ENCODE data around the gene SPIN2A. TPM values are rescaled to one million over a fixed set of nuclear protein-coding genes. Genes with fewer than 3 reads are reported as not detected.
"Not testable (repeated sequence)": the region's sequence is repeated elsewhere in the genome, so short reads cannot be mapped to it uniquely, and the experiment has no call there.

SPIN2A gene
- total RNA-seq: 3.3 and 3.7 TPM in 2 replicates
- total RNA-seq (2013): 0.82 TPM
- polyA plus RNA-seq: 0.91 and 1.4 TPM in 2 replicates
- 0.50 and 0.51 TPM in 2 replicates for polyA minus RNA-seq

- H3K4me1 Mint-ChIP-seq; H3K36me3 ChIP-seq (replicated peaks in 1 of 2; ENCODE audit: control extremely low read depth in 1 of 2, control insufficient read depth in 1 of 2, extremely low read depth in 1 of 2, insufficient read depth in 2 of 2, low read length in 1 of 2): not testable (repeated sequence)
- WGBS (ENCODE audit: insufficient coverage): 94% methylated on average over 15 of the region's 27 CpGs
These were observed at the start of gene SPIN2A for GRCh38 chrX:57137073-57137472. Gene SPIN2A, minus strand, starts transcription at chrX:57137397. Its CDS starts 800 bp downstream, at chrX:57136597.

GRCh38 chrX:57178605-57179004 lies 41.4 kb upstream of the SPIN2A start:
- Mint-ChIP-seq H3K4me1 (peaks cover 9% of the 10 kb centered on the region), H3K4me3 (no peak overlapping the region), H3K9me3 (ENCODE audit: insufficient read depth) (peaks cover 5% of the 10 kb centered on the region), H3K27me3 (no peaks in the 10 kb centered on the region), H3K27ac (no peak overlapping the region)
- ATAC-seq (ENCODE audit: low read depth) (no peak), DNase-seq (no peak)
- no peaks in the 10 kb centered on the region for H3K36me3 ChIP-seq (replicated peaks in 1 of 2; ENCODE audit: control extremely low read depth in 1 of 2, control insufficient read depth in 1 of 2, extremely low read depth in 1 of 2, insufficient read depth in 2 of 2, low read length in 1 of 2)
- ChIA-PET POLR2A (no interaction called here), CTCF (no interaction called here)
- no peaks in the 10 kb centered on the region for H3K79me2 ChIP-seq (ENCODE audit: control insufficient read depth, insufficient read depth, low read length)
- no peaks in the 10 kb centered on the region for H4K20me1 ChIP-seq (ENCODE audit: control insufficient read depth, insufficient read depth, low read length, poor library complexity, severe bottlenecking)
- H3K27ac ChIP-seq (ENCODE audit: low read length in 2 of 2): no peak overlapping the region
- peaks cover 0 to 3% (median 2%) of the 10 kb centered on the region in 3 donors for H3K9me3 ChIP-seq (ENCODE audit: control extremely low read depth in 1 of 3, control insufficient read depth in 2 of 3, insufficient read depth in 1 of 3, low read length in 2 of 3)
- no peak overlapping the region for H3K4me2 ChIP-seq (replicated peaks; ENCODE audit: low read depth, low read length, poor library complexity, severe bottlenecking)
- H3K4me1 ChIP-seq (ENCODE audit: control insufficient read depth in 2 of 2, insufficient read depth in 2 of 2, low read length in 2 of 2): no peaks in the 10 kb centered on the region
- TF ChIP-seq, protein P1, sequence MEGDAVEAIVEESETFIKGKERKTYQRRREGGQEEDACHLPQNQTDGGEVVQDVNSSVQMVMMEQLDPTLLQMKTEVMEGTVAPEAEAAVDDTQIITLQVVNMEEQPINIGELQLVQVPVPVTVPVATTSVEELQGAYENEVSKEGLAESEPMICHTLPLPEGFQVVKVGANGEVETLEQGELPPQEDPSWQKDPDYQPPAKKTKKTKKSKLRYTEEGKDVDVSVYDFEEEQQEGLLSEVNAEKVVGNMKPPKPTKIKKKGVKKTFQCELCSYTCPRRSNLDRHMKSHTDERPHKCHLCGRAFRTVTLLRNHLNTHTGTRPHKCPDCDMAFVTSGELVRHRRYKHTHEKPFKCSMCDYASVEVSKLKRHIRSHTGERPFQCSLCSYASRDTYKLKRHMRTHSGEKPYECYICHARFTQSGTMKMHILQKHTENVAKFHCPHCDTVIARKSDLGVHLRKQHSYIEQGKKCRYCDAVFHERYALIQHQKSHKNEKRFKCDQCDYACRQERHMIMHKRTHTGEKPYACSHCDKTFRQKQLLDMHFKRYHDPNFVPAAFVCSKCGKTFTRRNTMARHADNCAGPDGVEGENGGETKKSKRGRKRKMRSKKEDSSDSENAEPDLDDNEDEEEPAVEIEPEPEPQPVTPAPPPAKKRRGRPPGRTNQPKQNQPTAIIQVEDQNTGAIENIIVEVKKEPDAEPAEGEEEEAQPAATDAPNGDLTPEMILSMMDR (IDR thresholded peaks at IDR 0.05): no peak
- TF ChIP-seq EZH2 (IDR thresholded peaks at IDR 0.05; ENCODE audit: borderline replicate concordance, insufficient read depth, low read depth, low read length, poor library complexity, severe bottlenecking): no peak
- H3K4me3 ChIP-seq (ENCODE audit: control extremely low read depth in 1 of 5, extremely low read depth in 1 of 5, insufficient read depth in 1 of 5, low read depth in 2 of 5, low read length in 4 of 5): no peak overlapping the region
- H2AFZ ChIP-seq (ENCODE audit: insufficient read depth, low read depth, low read length, poor library complexity, severe bottlenecking): no peak overlapping the region
- intact Hi-C loops (cut with micrococcal nuclease): no loop called here
- H3K27me3 ChIP-seq (replicated peaks in 1 of 4; ENCODE audit: control extremely low read depth in 1 of 4, control insufficient read depth in 3 of 4, insufficient read depth in 4 of 4, low read length in 3 of 4): no peaks in the 10 kb centered on the region
- H3K9ac ChIP-seq (ENCODE audit: low read length): no peak overlapping the region

More at GRCh38 chrX:57137073-57137472, at the start of gene SPIN2A:
- H2AFZ ChIP-seq (ENCODE audit: insufficient read depth, low read depth, low read length, poor library complexity, severe bottlenecking); intact Hi-C loops (cut with micrococcal nuclease); H3K9me3 ChIP-seq (ENCODE audit: control extremely low read depth in 1 of 3, control insufficient read depth in 2 of 3, insufficient read depth in 1 of 3, low read length in 2 of 3); POLR2A ChIA-PET; H4K20me1 ChIP-seq (ENCODE audit: control insufficient read depth, insufficient read depth, low read length, poor library complexity, severe bottlenecking); H3K27me3 ChIP-seq (replicated peaks in 1 of 4; ENCODE audit: control extremely low read depth in 1 of 4, control insufficient read depth in 3 of 4, insufficient read depth in 4 of 4, low read length in 3 of 4); H3K27ac ChIP-seq (ENCODE audit: low read length in 2 of 2); H3K27me3 Mint-ChIP-seq; CTCF ChIA-PET; H3K79me2 ChIP-seq (ENCODE audit: control insufficient read depth, insufficient read depth, low read length); H3K9ac ChIP-seq (ENCODE audit: low read length); H3K9me3 Mint-ChIP-seq (ENCODE audit: insufficient read depth); DNase-seq; H3K4me3 Mint-ChIP-seq; H3K4me1 ChIP-seq (ENCODE audit: control insufficient read depth in 2 of 2, insufficient read depth in 2 of 2, low read length in 2 of 2); ATAC-seq (ENCODE audit: low read depth); H3K4me2 ChIP-seq (replicated peaks; ENCODE audit: low read depth, low read length, poor library complexity, severe bottlenecking); H3K27ac Mint-ChIP-seq; H3K4me3 ChIP-seq (ENCODE audit: control extremely low read depth in 1 of 5, extremely low read depth in 1 of 5, insufficient read depth in 1 of 5, low read depth in 2 of 5, low read length in 4 of 5): not testable (repeated sequence)
